ENCODE data around the gene SLC9A9.

- TF ChIP-seq, protein P1, sequence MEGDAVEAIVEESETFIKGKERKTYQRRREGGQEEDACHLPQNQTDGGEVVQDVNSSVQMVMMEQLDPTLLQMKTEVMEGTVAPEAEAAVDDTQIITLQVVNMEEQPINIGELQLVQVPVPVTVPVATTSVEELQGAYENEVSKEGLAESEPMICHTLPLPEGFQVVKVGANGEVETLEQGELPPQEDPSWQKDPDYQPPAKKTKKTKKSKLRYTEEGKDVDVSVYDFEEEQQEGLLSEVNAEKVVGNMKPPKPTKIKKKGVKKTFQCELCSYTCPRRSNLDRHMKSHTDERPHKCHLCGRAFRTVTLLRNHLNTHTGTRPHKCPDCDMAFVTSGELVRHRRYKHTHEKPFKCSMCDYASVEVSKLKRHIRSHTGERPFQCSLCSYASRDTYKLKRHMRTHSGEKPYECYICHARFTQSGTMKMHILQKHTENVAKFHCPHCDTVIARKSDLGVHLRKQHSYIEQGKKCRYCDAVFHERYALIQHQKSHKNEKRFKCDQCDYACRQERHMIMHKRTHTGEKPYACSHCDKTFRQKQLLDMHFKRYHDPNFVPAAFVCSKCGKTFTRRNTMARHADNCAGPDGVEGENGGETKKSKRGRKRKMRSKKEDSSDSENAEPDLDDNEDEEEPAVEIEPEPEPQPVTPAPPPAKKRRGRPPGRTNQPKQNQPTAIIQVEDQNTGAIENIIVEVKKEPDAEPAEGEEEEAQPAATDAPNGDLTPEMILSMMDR (IDR thresholded peaks at IDR 0.05; ENCODE audit: low read depth, low read length): no peak
- TF ChIP-seq EZH2phosphoT487 (IDR thresholded peaks at IDR 0.05; ENCODE audit: low read depth): no peak
These were observed 560.9 kb downstream of the SLC9A9 start for GRCh38 chr3:143287403-143287802.
